Upper lobe of left lung (tissue), 4 donors: Measurements from ENCODE around the gene OSGIN1.

Experiments
- EP300 ChIP-seq, 4 donors: sonication (generic); formaldehyde crosslinking; IDR thresholded peaks; one replicate each; pipeline ENCODE4 v1.5.1; 2017; ENCODE audit warnings: antibody characterized with exemption in 4 of 4, control low read depth in 2 of 4
- POLR2AphosphoS5 ChIP-seq, 2 donors: sonication (generic); formaldehyde crosslinking; IDR thresholded peaks; one replicate each; pipeline ENCODE4 v1.5.1; 2017; ENCODE audit warnings: antibody characterized with exemption in 2 of 2
- TF ChIP-seq, protein P1 (sequence below), 6 experiments: fragments of 450-650 bp in 4 of 6; fragments of 200-600 bp in 2 of 6; sonication (generic) in 2 of 6; IDR thresholded peaks; one replicate each; pipeline ENCODE4 v1.5.1; 2016 to 2019; ENCODE audit warnings: antibody characterized with exemption in 6 of 6

DNA sequence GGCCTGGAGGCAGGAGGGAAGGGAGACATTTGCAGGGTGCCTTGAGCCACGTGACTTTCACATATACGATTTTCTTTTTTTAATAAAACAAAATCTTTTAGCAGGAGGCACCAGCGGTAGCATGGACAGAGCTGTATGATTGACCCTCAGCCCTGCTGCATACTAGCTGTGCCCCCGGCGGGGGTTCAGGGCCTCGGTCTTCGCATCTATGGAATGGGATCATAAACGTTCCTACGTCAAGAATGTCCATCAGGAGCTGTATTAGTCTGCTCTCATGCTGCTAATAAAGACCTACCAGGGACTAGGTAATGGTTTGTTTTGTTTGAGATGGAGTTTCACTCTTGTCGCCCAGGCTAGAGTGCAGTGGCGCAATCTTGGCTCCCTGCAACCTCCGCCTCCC, 62.4 kb downstream of the OSGIN1 start:
- no peak for TF ChIP-seq POLR2AphosphoS5 (IDR thresholded peaks at IDR 0.05)
- TF ChIP-seq, protein P1, sequence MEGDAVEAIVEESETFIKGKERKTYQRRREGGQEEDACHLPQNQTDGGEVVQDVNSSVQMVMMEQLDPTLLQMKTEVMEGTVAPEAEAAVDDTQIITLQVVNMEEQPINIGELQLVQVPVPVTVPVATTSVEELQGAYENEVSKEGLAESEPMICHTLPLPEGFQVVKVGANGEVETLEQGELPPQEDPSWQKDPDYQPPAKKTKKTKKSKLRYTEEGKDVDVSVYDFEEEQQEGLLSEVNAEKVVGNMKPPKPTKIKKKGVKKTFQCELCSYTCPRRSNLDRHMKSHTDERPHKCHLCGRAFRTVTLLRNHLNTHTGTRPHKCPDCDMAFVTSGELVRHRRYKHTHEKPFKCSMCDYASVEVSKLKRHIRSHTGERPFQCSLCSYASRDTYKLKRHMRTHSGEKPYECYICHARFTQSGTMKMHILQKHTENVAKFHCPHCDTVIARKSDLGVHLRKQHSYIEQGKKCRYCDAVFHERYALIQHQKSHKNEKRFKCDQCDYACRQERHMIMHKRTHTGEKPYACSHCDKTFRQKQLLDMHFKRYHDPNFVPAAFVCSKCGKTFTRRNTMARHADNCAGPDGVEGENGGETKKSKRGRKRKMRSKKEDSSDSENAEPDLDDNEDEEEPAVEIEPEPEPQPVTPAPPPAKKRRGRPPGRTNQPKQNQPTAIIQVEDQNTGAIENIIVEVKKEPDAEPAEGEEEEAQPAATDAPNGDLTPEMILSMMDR (IDR thresholded peaks at IDR 0.05) = no peak
- TF ChIP-seq EP300 (IDR thresholded peaks at IDR 0.05) = no peak
